Fibroblast of peridontal ligament (primary cell): Measurements from ENCODE around the gene ATRN.
"Not testable (repeated sequence)": the region's sequence is repeated elsewhere in the genome, so short reads cannot be mapped to it uniquely, and the experiment has no call there.

Experiments
- DNase-seq: peaks from one replicate; pipeline ENCODE4 v3.0.0-alpha.2; 2010; ENCODE audit errors: extremely low read depth

The ATRN gene

GRCh38 chr20:3470627-3471396, at the start of gene ATRN:
ATRN (plus strand) TSS chr20:3471018; CDS start chr20:3471108, 90 bp downstream.
- peak; percentile 81 for DNase-seq

- no peak for DNase-seq
Observed at GRCh38 chr20:3421985-3422384, 48.8 kb upstream of the ATRN start.

GRCh38 chr20:3423126-3423525, 47.7 kb upstream of the ATRN start:
- DNase-seq: no peak

GRCh38 chr20:3426766-3427165, 44.1 kb upstream of the ATRN start:
- DNase-seq: not testable (repeated sequence)

- DNase-seq: no peak
Observed at GRCh38 chr20:3430376-3431069, 40.3 kb upstream of the ATRN start.

GRCh38 chr20:3431109-3431508, 39.7 kb upstream of the ATRN start:
- DNase-seq: peak; percentile 21

GRCh38 chr20:3432844-3433243, 38.0 kb upstream of the ATRN start:
- no peak for DNase-seq

- DNase-seq: no peak
Observed at GRCh38 chr20:3433744-3434143, 37.1 kb upstream of the ATRN start.

- no peak for DNase-seq
Observed at GRCh38 chr20:3434232-3434631, 36.6 kb upstream of the ATRN start.

GRCh38 chr20:3436864-3437574, 33.8 kb upstream of the ATRN start:
- DNase-seq: no peak

- DNase-seq: no peak
Observed at GRCh38 chr20:3446779-3447178, 24.0 kb upstream of the ATRN start.

- no peak for DNase-seq
Observed at GRCh38 chr20:3447321-3447720, 23.5 kb upstream of the ATRN start.

GRCh38 chr20:3449319-3449718, 21.5 kb upstream of the ATRN start:
- DNase-seq: no peak

- DNase-seq: no peak
Observed at GRCh38 chr20:3452136-3452535, 18.7 kb upstream of the ATRN start.

GRCh38 chr20:3452690-3453089, 18.1 kb upstream of the ATRN start:
- DNase-seq: no peak

- DNase-seq: no peak
Observed at GRCh38 chr20:3454831-3455230, 16.0 kb upstream of the ATRN start.

- DNase-seq: no peak
Observed at GRCh38 chr20:3456648-3457047, 14.2 kb upstream of the ATRN start.

GRCh38 chr20:3459881-3460307, 10.9 kb upstream of the ATRN start:
- no peak for DNase-seq

GRCh38 chr20:3461211-3461771, 9.5 kb upstream of the ATRN start:
- DNase-seq: peak; percentile 54

- DNase-seq: no peak
Observed at GRCh38 chr20:3461911-3462677, 8.7 kb upstream of the ATRN start.

GRCh38 chr20:3464166-3464565, 6.7 kb upstream of the ATRN start:
- DNase-seq: no peak

GRCh38 chr20:3465301-3465700, 5.5 kb upstream of the ATRN start:
- DNase-seq: no peak
